Activated CD4-positive, CD25-positive, alpha-beta regulatory T cell (primary cell): ENCODE data around the gene KRTAP2-4.
"Not testable (repeated sequence)": the region's sequence is repeated elsewhere in the genome, so short reads cannot be mapped to it uniquely, and the experiment has no call there.

ENCODE experiments used
- DNase-seq, 4 experiments: peaks; one replicate each; lab custom pipeline; 2025; lab: John Stamatoyannopoulos, UW

Gene KRTAP2-4

GRCh38 chr17:41071606-41072360 is 6.1 kb upstream of the KRTAP2-4 start:
- DNase-seq, result no peak

- DNase-seq, result no peak
Observed at GRCh38 chr17:41069031-41069430, 3.4 kb upstream of the KRTAP2-4 start.

GRCh38 chr17:41067281-41067680 is 1.6 kb upstream of the KRTAP2-4 start:
- DNase-seq, result no peak

GRCh38 chr17:41065016-41065689 is 526 bp downstream of the KRTAP2-4 start:
- not testable (repeated sequence) for DNase-seq

- no peak for DNase-seq
Observed at GRCh38 chr17:41064301-41064700, 1.4 kb downstream of the KRTAP2-4 start.

- no peak for DNase-seq
Observed at GRCh38 chr17:41063449-41063848, 2.2 kb downstream of the KRTAP2-4 start.

- no peak for DNase-seq
Observed at GRCh38 chr17:41061964-41062363, 3.7 kb downstream of the KRTAP2-4 start.

GRCh38 chr17:41060052-41060604 is 5.6 kb downstream of the KRTAP2-4 start, which contains the start of gene KRTAP2-3:
KRTAP2-3 (minus strand) TSS chr17:41060114; CDS start chr17:41060050, 64 bp downstream.
- no peak for DNase-seq

- not testable (repeated sequence) for DNase-seq
Observed at GRCh38 chr17:41059276-41060051, 6.2 kb downstream of the KRTAP2-4 start.

GRCh38 chr17:41058741-41059140 is 6.9 kb downstream of the KRTAP2-4 start:
- DNase-seq, result no peak

GRCh38 chr17:41057547-41057946 is 8.1 kb downstream of the KRTAP2-4 start:
- DNase-seq, result no peak

GRCh38 chr17:41055130-41055529 is 10.5 kb downstream of the KRTAP2-4 start, which contains the start of gene KRTAP2-2:
KRTAP2-2 (minus strand) TSS chr17:41055230; CDS start chr17:41055211, 19 bp downstream.
- DNase-seq, result not testable (repeated sequence)

GRCh38 chr17:41054556-41054955 is 11.1 kb downstream of the KRTAP2-4 start:
- not testable (repeated sequence) for DNase-seq

GRCh38 chr17:41054025-41054424 is 11.7 kb downstream of the KRTAP2-4 start:
- no peak for DNase-seq

GRCh38 chr17:41052566-41052965 is 13.1 kb downstream of the KRTAP2-4 start:
- no peak for DNase-seq

- DNase-seq, result no peak
Observed at GRCh38 chr17:41049110-41049509, 16.6 kb downstream of the KRTAP2-4 start.

- DNase-seq, result no peak
Observed at GRCh38 chr17:41048441-41048840, 17.2 kb downstream of the KRTAP2-4 start.

GRCh38 chr17:41046735-41047465 is 18.8 kb downstream of the KRTAP2-4 start, which contains the start of gene KRTAP2-1:
KRTAP2-1 (minus strand) TSS chr17:41047316; CDS start chr17:41047267, 49 bp downstream.
- DNase-seq, result not testable (repeated sequence)

GRCh38 chr17:41042953-41043352 is 22.7 kb downstream of the KRTAP2-4 start:
- DNase-seq, result no peak

- not testable (repeated sequence) for DNase-seq
Observed at GRCh38 chr17:41040783-41041571, 24.7 kb downstream of the KRTAP2-4 start, which contains the start of gene KRTAP1-1. KRTAP1-1 (minus strand) TSS chr17:41041450; CDS start chr17:41041397, 53 bp downstream.
